HUES6 (cell line): ENCODE data around the gene FRAS1.
A peak's percentile ranks its signal among the peaks of the same experiment; 100 is the strongest.

Experiments
- H3K27ac ChIP-seq: 2 replicates; pipeline ENCODE4 v1.7.0; 2013; ENCODE audit warnings: low read depth, mild to moderate bottlenecking, low read length, inconsistent platforms
- H3K27me3 ChIP-seq: 2 replicates; pipeline ENCODE4 v1.6.1; 2013; ENCODE audit warnings: low read length; ENCODE audit not compliant: control insufficient read depth, insufficient read depth
- H3K36me3 ChIP-seq: 2 replicates; pipeline ENCODE4 v1.6.1; 2013; ENCODE audit warnings: low read length; ENCODE audit not compliant: control insufficient read depth, insufficient read depth
- H3K4me1 ChIP-seq: 2 replicates; pipeline ENCODE4 v1.6.1; 2013; ENCODE audit warnings: low read length; ENCODE audit not compliant: control insufficient read depth, insufficient read depth
- H3K4me3 ChIP-seq: 2 replicates; pipeline ENCODE4 v1.5.1; 2013; ENCODE audit warnings: low read depth, low read length
- H3K9ac ChIP-seq: one replicate; pipeline ENCODE4 v1.6.1; 2013; ENCODE audit warnings: mild to moderate bottlenecking, low read length
- H3K9me3 ChIP-seq: 2 replicates; pipeline ENCODE4 v1.6.1; 2013; ENCODE audit warnings: low read depth, low read length; ENCODE audit not compliant: control insufficient read depth, insufficient read depth

Gene FRAS1

GRCh38 chr4:78562687-78563086 is 505.6 kb downstream of the FRAS1 start:
- Histone ChIP-seq H3K27me3 (no peaks in the 10 kb centered on the region), H3K9ac (no peak overlapping the region), H3K4me3 (no peak overlapping the region), H3K27ac (0 out of 2 replicates have a peak overlapping the region, but pooled peaks have one; percentile 39), H3K9me3 (no peaks in the 10 kb centered on the region), H3K36me3 (peaks cover 9% of the 10 kb centered on the region; the same call in 1 of the 2 replicates), H3K4me1 (peaks cover 57% of the 10 kb centered on the region)

GRCh38 chr4:78565971-78566372 is 508.8 kb downstream of the FRAS1 start:
- no peaks in the 10 kb centered on the region for H3K27me3 ChIP-seq
- no peaks in the 10 kb centered on the region for H3K9me3 ChIP-seq
- H3K27ac ChIP-seq: no peak overlapping the region
- H3K4me3 ChIP-seq: no peak overlapping the region
- H3K9ac ChIP-seq: no peak overlapping the region
- peaks cover 1% of the 10 kb centered on the region; the same call in 1 of the 2 replicates for H3K36me3 ChIP-seq
- H3K4me1 ChIP-seq: peaks cover 67% of the 10 kb centered on the region

DNA sequence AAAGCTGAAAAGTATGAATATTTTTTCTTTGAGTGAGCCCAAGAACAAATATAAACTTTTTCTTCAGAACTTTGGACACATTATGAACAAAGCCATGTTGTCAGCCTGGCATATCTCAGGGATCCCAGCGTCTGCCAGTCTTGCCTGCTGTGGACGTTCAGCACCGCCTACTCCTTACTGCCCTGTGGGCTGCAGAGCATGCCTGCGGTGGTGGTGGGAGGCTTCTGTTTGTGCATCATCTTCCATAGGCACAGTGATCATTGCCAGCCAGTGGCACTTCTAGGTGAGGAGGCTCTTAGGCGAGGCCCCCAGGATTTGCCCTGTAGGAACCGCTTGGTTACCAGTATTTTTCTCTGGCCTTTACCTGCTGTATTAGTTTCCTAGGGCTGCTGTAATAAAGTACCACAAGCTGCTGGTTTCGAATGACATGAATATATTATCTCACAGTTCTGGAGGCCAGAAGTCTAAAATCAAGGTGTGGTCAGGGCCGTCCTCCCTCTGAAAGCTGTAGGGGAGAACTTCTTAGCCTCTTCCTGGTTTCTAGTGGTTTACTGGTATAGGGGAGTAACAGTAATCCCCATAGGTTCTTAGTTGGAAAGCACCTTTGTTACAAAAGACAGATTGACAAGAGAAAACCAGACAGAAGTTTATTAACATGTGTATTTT is 509.8 kb downstream of the FRAS1 start:
- Histone ChIP-seq H3K9ac (no peak overlapping the region), H3K4me3 (no peak overlapping the region), H3K4me1 (peaks cover 58% of the 10 kb centered on the region), H3K9me3 (no peaks in the 10 kb centered on the region), H3K36me3 (peaks cover 11% of the 10 kb centered on the region; the same call in 1 of the 2 replicates), H3K27ac (no peak overlapping the region), H3K27me3 (no peaks in the 10 kb centered on the region)

DNA sequence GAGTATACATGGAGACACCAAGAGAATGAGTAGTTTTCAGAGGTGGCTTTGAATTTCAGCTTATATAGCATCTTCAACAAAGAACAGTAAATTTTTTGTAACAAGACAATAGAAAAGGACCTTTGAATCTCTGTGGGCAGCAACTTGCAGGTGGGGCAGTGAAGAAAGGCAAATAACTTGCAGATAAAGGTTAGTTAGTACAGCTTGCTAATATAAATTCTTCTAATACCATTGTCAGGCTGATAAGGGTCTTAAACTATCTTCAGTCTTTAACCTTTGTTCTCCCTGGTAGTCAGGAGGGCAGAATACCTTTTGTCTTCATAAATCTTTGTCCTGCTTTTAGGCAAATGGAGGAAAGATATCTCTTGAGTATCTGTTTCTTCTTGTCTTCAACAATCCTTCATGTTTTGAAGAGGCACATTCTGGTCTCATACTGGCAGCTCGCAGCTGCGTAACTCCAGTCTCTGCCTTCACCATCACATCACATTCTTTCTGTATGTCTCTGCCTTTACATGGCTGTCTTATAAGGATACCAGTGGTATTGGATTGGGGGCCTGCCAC is 510.5 kb downstream of the FRAS1 start:
- Histone ChIP-seq H3K9ac (peak overlapping the region; percentile 30), H3K27me3 (no peaks in the 10 kb centered on the region), H3K4me1 (peaks cover 52% of the 10 kb centered on the region), H3K4me3 (no peak overlapping the region), H3K27ac (no peak overlapping the region), H3K9me3 (no peaks in the 10 kb centered on the region), H3K36me3 (peaks cover 14% of the 10 kb centered on the region; the same call in 1 of the 2 replicates)

GRCh38 chr4:78568640-78569305 is 511.6 kb downstream of the FRAS1 start:
- H3K9ac ChIP-seq: no peak overlapping the region

DNA sequence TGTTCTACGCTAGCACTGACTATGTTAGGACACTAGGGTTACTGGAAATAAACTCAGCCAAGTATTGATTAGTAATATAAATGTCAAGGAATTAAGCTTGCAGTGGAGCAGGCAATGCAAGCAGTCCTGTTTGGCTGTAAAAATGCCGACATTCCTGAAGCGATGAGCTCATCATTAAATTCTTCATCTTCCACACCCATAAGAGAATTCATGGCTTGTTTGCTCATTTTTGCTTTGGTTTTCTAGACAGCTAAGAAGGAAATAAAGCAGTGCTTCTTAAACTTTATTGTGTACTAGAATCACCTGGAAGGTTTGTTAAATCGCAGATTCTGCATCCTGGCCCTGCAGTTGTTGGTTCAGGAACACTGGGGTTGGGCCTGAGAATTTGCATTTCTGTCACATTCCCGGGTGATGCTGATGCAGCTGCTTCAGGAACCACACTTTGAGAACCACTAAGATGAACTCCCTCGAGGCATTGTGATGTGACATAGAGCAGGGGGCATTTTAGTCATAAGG is 512.2 kb downstream of the FRAS1 start:
- H3K9me3 ChIP-seq: no peaks in the 10 kb centered on the region
- H3K27me3 ChIP-seq: no peaks in the 10 kb centered on the region
- no peak overlapping the region for H3K4me3 ChIP-seq
- peaks cover 27% of the 10 kb centered on the region for H3K36me3 ChIP-seq
- peaks cover 43% of the 10 kb centered on the region for H3K4me1 ChIP-seq
- H3K9ac ChIP-seq: no peak overlapping the region
- peak overlapping the region; percentile 58; the same call in 1 of the 2 replicates for H3K27ac ChIP-seq

More at GRCh38 chr4:78568640-78569305, 511.6 kb downstream of the FRAS1 start:
- Histone ChIP-seq H3K27me3 (no peaks in the 10 kb centered on the region), H3K36me3 (peaks cover 21% of the 10 kb centered on the region), H3K4me3 (no peak overlapping the region), H3K4me1 (peaks cover 43% of the 10 kb centered on the region), H3K27ac (peak overlapping the region; percentile 58; the same call in 1 of the 2 replicates), H3K9me3 (no peaks in the 10 kb centered on the region)

DNA sequence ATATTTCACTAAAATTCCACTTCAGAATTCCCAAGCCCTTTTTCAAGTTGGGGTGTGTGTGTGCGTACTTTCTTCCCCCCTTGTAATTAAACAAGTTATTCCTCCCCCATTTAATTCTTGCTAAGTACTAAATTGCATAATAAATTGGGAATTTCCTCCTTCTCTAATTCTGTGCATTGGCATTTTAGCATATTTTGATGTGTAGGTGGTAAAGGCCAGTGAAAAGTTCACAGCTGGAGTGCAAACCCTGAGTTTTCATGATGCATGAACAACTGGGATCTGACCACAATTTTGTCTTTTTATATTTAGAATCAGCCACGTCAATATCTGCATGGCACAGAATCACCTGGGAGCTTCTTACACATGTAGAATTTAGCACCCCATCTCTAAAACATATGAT is 513.0 kb downstream of the FRAS1 start:
- Histone ChIP-seq H3K27ac (no peak overlapping the region), H3K4me1 (peaks cover 43% of the 10 kb centered on the region), H3K4me3 (no peak overlapping the region), H3K9ac (no peak overlapping the region), H3K36me3 (peaks cover 33% of the 10 kb centered on the region), H3K9me3 (no peaks in the 10 kb centered on the region), H3K27me3 (no peaks in the 10 kb centered on the region)

DNA sequence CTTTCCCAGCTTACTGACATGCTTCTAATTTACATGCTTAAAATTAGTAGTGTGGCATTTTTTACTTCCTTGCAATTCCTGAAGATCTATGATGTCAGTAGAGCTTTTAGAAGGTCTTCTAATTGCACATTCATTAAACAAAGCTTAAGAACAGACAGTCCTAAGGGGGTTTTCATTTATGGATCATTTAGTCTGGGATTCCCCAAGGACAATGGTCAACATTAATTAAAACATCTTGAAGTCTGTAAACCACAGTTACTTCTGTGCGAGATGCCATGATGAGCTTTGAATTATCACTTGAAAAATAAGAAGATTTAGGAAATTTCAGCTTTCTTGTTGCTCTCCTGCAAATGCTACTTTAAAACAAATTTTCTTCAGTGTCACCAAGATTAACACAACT is 514.7 kb downstream of the FRAS1 start:
- Histone ChIP-seq H3K9me3 (no peaks in the 10 kb centered on the region), H3K9ac (no peak overlapping the region), H3K36me3 (peaks cover 37% of the 10 kb centered on the region), H3K4me3 (no peak overlapping the region), H3K4me1 (peaks cover 28% of the 10 kb centered on the region), H3K27ac (no peak overlapping the region), H3K27me3 (no peaks in the 10 kb centered on the region)

GRCh38 chr4:78578674-78579425 is 521.7 kb downstream of the FRAS1 start:
- H3K9ac ChIP-seq: no peak overlapping the region
- no peak overlapping the region for H3K4me3 ChIP-seq
- H3K36me3 ChIP-seq: peaks cover 42% of the 10 kb centered on the region
- H3K9me3 ChIP-seq: no peaks in the 10 kb centered on the region
- no peak overlapping the region for H3K27ac ChIP-seq
- H3K27me3 ChIP-seq: no peaks in the 10 kb centered on the region
- H3K4me1 ChIP-seq: no peaks in the 10 kb centered on the region

DNA sequence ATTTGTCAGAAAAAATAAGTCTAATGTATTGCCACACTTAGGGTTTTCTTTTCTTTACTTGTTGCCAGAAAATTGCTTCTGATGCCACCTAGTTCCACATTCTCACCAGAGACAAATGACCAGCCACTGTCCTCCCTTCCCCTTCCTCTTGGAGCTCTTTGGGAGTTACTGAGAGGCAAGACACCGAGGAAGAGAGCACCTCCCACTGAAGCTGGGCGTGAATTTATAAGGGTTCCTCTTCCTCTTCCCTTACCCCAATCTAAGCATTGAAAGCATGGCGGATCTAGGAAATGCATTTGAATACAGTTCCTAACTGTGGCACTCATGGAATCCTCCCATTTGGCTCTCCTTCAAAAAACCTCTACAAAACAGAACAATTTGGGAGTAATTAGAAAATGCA is 524.5 kb downstream of the FRAS1 start:
- Histone ChIP-seq H3K9me3 (no peaks in the 10 kb centered on the region), H3K4me3 (no peak overlapping the region), H3K9ac (no peak overlapping the region), H3K27ac (no peak overlapping the region), H3K4me1 (no peaks in the 10 kb centered on the region), H3K36me3 (peaks cover 53% of the 10 kb centered on the region), H3K27me3 (no peaks in the 10 kb centered on the region)
